Measurements from ENCODE around the gene ANTXRL.

GRCh38 chr10:46306516-46307184 is 19.9 kb downstream of the ANTXRL start:
- TF ChIP-seq CTCF (IDR thresholded peaks at IDR 0.05; ENCODE audit: insufficient read depth, low read depth, low read length) (no peak), EZH2 (IDR thresholded peaks at IDR 0.05; ENCODE audit: insufficient read depth, low read length) (no peak)

All from astrocyte (in vitro differentiated cells and primary cell).